ENCODE results near the gene ZNF143.
A peak's percentile ranks its signal among the peaks of the same experiment; 100 is the strongest.

Gene ZNF143

DNA sequence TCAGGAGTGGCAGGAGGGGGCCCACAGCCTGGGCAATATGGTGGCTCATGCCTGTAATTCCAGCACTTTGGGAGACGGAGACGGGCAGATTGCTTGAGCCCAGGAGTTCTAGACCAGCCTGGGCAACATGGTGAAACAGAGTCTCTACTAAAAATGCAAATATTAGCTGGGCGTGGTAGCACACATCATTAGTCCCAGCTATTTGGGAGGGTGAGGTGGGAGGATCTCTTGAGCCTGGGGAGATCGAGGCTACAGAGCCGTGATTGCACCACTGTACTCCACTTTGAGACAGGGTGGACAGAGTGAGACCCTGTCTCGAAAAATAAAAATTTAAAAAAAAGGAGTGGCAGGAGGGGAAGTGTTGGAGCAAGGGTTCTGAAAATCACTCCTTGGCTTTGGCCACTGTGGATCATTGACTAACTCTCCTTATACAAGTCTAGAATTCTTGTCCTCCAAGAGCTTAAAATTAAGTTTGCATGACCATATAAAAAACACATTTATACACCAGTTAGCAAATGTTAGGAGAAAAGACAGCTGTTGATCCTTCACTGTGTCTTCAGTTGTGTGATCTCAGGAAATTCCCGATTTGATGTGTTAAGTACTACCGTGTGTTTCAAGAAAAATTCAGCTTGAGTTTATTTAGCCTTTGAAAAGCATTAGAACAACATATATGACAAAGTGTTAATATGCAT lies 110.4 kb downstream of the ZNF143 start:
- Histone ChIP-seq H3K27ac (ENCODE audit: low read length) (no peak overlapping the region), H3K27me3 (ENCODE audit: low read depth, low read length) (no peaks in the 10 kb centered on the region), H3K4me3 (ENCODE audit: low read depth in 1 of 2, low read length in 2 of 2) (no peak overlapping the region), H3K9me3 (ENCODE audit: control insufficient read depth in 1 of 2, low read length in 2 of 2) (no peaks in the 10 kb centered on the region), H3K4me1 (ENCODE audit: control insufficient read depth in 1 of 2, insufficient read depth in 2 of 2, low read length in 2 of 2) (peaks cover 19% of the 10 kb centered on the region in 2 donors), H3K36me3 (ENCODE audit: control insufficient read depth in 1 of 2, insufficient read depth in 2 of 2, low read length in 2 of 2) (peaks cover 0 to 32% of the 10 kb centered on the region in 2 donors)

GRCh38 chr11:9571763-9572115 lies 110.9 kb downstream of the ZNF143 start:
- Histone ChIP-seq H3K27me3 (ENCODE audit: low read depth, low read length) (no peaks in the 10 kb centered on the region), H3K9me3 (ENCODE audit: control insufficient read depth in 1 of 2, low read length in 2 of 2) (no peaks in the 10 kb centered on the region), H3K27ac (ENCODE audit: low read length) (no peak overlapping the region), H3K4me1 (ENCODE audit: control insufficient read depth in 1 of 2, insufficient read depth in 2 of 2, low read length in 2 of 2) (peaks cover 13 to 17% of the 10 kb centered on the region in 2 donors), H3K36me3 (ENCODE audit: control insufficient read depth in 1 of 2, insufficient read depth in 2 of 2, low read length in 2 of 2) (peaks cover 0 to 28% of the 10 kb centered on the region in 2 donors), H3K4me3 (ENCODE audit: low read depth in 1 of 2, low read length in 2 of 2) (no peak overlapping the region)

- H3K4me1 ChIP-seq (ENCODE audit: control insufficient read depth in 1 of 2, insufficient read depth in 2 of 2, low read length in 2 of 2): peaks cover 5 to 14% of the 10 kb centered on the region in 2 donors
- peak within 1 kb of the TSS; percentile 95 for H3K27ac ChIP-seq (ENCODE audit: low read length)
- peak within 1 kb of the TSS; percentile 74 to 88 for H3K4me3 ChIP-seq (ENCODE audit: low read depth in 1 of 2, low read length in 2 of 2)
- H3K36me3 ChIP-seq (ENCODE audit: control insufficient read depth in 1 of 2, insufficient read depth in 2 of 2, low read length in 2 of 2): peaks cover 0 to 27% of the 10 kb centered on the region in 2 donors
- H3K9me3 ChIP-seq (ENCODE audit: control insufficient read depth in 1 of 2, low read length in 2 of 2): no peaks in the 10 kb centered on the region
- H3K27me3 ChIP-seq (ENCODE audit: low read depth, low read length): no peaks in the 10 kb centered on the region
Observed at GRCh38 chr11:9573052-9573774, 112.4 kb downstream of the ZNF143 start, which contains the start of gene WEE1. Gene WEE1, plus strand, starts transcription at chr11:9573670. Its CDS starts 264 bp downstream, at chr11:9573934.

GRCh38 chr11:9573775-9574621 lies 113.2 kb downstream of the ZNF143 start:
- peaks cover 0 to 8% of the 10 kb centered on the region in 2 donors for H3K4me1 ChIP-seq (ENCODE audit: control insufficient read depth in 1 of 2, insufficient read depth in 2 of 2, low read length in 2 of 2)
- H3K27me3 ChIP-seq (ENCODE audit: low read depth, low read length): no peaks in the 10 kb centered on the region
- H3K36me3 ChIP-seq (ENCODE audit: control insufficient read depth in 1 of 2, insufficient read depth in 2 of 2, low read length in 2 of 2): peaks cover 0 to 22% of the 10 kb centered on the region in 2 donors
- peak overlapping the region; percentile 74 to 88 for H3K4me3 ChIP-seq (ENCODE audit: low read depth in 1 of 2, low read length in 2 of 2)
- no peaks in the 10 kb centered on the region for H3K9me3 ChIP-seq (ENCODE audit: control insufficient read depth in 1 of 2, low read length in 2 of 2)
- H3K27ac ChIP-seq (ENCODE audit: low read length): peak overlapping the region; percentile 95

DNA sequence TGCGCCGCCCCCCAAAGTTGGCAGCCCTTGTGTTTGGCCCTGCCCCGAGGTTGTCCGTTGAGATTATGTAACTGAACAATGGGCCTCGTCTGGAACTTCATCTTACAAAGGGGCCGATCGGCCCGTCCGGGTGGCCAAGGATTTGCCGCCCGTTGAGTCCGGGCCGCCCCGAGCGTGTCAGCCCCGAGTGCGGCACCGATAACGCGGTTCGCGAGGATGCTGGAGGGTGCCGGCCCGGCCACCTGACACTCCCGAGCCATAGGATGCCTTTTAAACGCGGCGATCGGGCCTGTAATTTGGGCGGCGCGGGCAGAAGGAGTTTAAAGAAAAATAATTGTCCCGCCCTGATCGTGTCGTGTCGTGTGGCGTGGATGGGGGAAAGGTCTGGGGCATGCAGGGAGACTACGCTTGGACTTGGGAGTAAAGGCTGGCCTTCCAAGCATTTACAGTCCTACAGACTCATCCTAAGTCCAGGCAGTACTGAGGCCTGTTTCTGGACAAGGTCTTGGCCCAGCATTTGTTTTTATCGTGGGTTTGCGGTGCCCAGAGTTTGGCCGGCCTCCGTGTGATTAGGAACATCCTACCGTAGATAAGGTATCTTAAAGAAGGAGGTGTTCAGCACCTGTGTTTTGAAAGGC lies 113.9 kb downstream of the ZNF143 start:
- Histone ChIP-seq H3K27ac (ENCODE audit: low read length) (peak overlapping the region; percentile 95), H3K36me3 (ENCODE audit: control insufficient read depth in 1 of 2, insufficient read depth in 2 of 2, low read length in 2 of 2) (peaks cover 0 to 18% of the 10 kb centered on the region in 2 donors), H3K4me1 (ENCODE audit: control insufficient read depth in 1 of 2, insufficient read depth in 2 of 2, low read length in 2 of 2) (peaks cover 0 to 8% of the 10 kb centered on the region in 2 donors), H3K4me3 (ENCODE audit: low read depth in 1 of 2, low read length in 2 of 2) (peak overlapping the region; percentile 74 to 88), H3K27me3 (ENCODE audit: low read depth, low read length) (no peaks in the 10 kb centered on the region), H3K9me3 (ENCODE audit: control insufficient read depth in 1 of 2, low read length in 2 of 2) (no peaks in the 10 kb centered on the region)

DNA sequence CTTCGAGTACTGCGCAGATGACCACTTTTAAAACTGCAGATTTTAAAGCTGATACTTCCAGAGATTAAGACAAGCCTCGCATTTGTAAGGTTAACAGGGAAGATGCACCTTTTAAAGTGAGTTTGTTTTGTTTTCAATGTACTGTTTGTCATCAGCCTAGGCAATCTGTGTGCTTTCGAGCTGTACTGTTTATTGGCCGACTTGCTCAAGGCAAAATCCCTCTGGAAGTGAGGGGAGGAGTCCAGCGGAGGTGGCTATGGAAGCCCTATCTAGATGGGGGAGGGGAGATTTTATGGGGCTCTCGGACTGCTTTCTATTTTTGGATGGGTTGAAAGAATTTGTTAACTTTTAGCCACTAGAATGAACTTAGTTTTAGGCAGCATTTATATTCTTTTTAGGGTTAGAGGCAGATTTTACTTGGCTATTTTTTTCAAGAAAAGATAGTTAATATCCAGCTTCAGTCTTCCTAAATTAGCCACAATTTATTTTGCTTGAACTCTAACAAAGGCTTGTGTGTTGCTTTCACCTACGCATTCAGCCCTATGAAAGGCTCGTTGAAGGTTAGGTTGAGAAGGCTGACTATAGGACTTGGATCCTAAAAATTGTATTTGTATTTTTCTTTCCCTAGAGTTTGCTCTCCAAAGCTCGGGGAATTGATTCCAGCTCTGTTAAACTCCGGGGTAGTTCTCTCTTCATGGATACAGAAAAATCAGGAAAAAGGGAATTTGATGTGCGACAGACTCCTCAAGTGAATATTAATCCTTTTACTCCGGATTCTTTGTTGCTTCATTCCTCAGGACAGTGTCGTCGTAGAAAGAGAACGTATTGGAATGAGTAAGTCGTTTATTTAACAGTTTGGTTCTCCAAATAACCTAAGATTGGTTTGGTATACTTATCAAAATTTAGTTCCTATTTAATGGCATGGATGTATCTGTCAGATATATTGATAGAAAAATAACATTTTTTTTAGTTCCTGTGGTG lies 114.7 kb downstream of the ZNF143 start:
- Histone ChIP-seq H3K27me3 (ENCODE audit: low read depth, low read length) (no peaks in the 10 kb centered on the region), H3K9me3 (ENCODE audit: control insufficient read depth in 1 of 2, low read length in 2 of 2) (no peaks in the 10 kb centered on the region), H3K27ac (ENCODE audit: low read length) (peak overlapping the region; percentile 95), H3K36me3 (ENCODE audit: control insufficient read depth in 1 of 2, insufficient read depth in 2 of 2, low read length in 2 of 2) (peaks cover 0 to 19% of the 10 kb centered on the region in 2 donors), H3K4me3 (ENCODE audit: low read depth in 1 of 2, low read length in 2 of 2) (peak overlapping the region; percentile 74 to 88), H3K4me1 (ENCODE audit: control insufficient read depth in 1 of 2, insufficient read depth in 2 of 2, low read length in 2 of 2) (peaks cover 0 to 8% of the 10 kb centered on the region in 2 donors)

DNA sequence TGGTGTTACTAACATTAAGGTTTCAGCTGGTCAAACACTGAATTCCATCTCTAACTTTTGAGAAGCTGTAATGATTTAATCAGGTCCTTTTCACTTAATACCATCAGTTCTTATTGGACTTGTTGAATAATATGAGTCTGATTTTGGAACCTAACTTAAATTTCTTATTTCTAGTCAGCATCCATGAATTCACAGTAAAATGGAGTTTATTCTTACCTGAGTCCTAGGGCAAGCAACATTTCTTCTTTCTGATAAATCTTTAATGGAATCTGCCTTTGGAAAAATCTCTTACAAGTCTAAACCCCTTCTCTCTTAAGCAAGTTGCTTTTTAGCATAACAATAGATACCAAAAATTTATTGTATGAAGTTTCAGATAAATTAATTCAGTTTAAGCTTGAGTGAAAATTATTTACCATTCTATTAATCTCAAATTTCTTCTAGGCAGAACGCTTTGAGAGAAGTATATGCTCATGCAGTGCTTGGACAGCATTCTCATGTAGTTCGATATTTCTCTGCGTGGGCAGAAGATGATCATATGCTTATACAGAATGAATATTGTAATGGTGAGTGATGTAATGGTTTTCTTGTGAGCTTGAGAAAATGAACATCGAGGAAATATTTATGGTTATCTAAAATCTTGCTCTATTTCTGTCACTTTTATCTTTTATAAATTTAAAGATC lies 116.0 kb downstream of the ZNF143 start:
- Histone ChIP-seq H3K4me1 (ENCODE audit: control insufficient read depth in 1 of 2, insufficient read depth in 2 of 2, low read length in 2 of 2) (peaks cover 0 to 8% of the 10 kb centered on the region in 2 donors), H3K27me3 (ENCODE audit: low read depth, low read length) (no peaks in the 10 kb centered on the region), H3K27ac (ENCODE audit: low read length) (peak overlapping the region; percentile 95), H3K36me3 (ENCODE audit: control insufficient read depth in 1 of 2, insufficient read depth in 2 of 2, low read length in 2 of 2) (peaks cover 5 to 29% of the 10 kb centered on the region in 2 donors), H3K9me3 (ENCODE audit: control insufficient read depth in 1 of 2, low read length in 2 of 2) (no peaks in the 10 kb centered on the region), H3K4me3 (ENCODE audit: low read depth in 1 of 2, low read length in 2 of 2) (peak overlapping the region; percentile 74 to 88)

DNA sequence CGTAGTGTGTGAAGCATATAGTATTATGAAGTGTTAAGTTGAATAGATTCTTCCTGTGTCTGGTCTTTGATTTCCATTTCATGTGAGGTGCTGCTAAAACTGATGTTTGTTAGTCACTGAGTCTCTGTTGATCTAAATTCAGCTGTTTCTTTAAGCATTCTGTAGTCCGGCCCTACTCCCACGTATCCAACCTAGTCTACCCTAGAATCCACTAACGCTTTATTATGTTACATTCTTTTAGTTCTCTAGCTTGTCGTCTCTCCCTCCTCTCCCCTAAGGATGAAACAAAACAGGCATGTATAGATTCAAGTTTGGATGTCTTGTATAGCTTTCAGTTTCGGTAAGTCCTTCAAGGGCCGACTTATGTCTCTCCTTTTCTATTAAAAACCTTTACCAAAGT lies 116.7 kb downstream of the ZNF143 start:
- Histone ChIP-seq H3K9me3 (ENCODE audit: control insufficient read depth in 1 of 2, low read length in 2 of 2) (no peaks in the 10 kb centered on the region), H3K27ac (ENCODE audit: low read length) (peak overlapping the region; percentile 95), H3K4me1 (ENCODE audit: control insufficient read depth in 1 of 2, insufficient read depth in 2 of 2, low read length in 2 of 2) (peaks cover 0 to 5% of the 10 kb centered on the region in 2 donors), H3K4me3 (ENCODE audit: low read depth in 1 of 2, low read length in 2 of 2) (peak overlapping the region; percentile 74 to 88), H3K27me3 (ENCODE audit: low read depth, low read length) (no peaks in the 10 kb centered on the region), H3K36me3 (ENCODE audit: control insufficient read depth in 1 of 2, insufficient read depth in 2 of 2, low read length in 2 of 2) (peaks cover 5 to 35% of the 10 kb centered on the region in 2 donors)
